AG20443 (cell line): Measurements from ENCODE around the gene MEGF9.

Experiments used
- DNase-seq: peaks from one replicate; pipeline ENCODE4 v3.0.0; 2012; ENCODE audit warnings: low spot score, mixed read lengths

The MEGF9 gene

DNA sequence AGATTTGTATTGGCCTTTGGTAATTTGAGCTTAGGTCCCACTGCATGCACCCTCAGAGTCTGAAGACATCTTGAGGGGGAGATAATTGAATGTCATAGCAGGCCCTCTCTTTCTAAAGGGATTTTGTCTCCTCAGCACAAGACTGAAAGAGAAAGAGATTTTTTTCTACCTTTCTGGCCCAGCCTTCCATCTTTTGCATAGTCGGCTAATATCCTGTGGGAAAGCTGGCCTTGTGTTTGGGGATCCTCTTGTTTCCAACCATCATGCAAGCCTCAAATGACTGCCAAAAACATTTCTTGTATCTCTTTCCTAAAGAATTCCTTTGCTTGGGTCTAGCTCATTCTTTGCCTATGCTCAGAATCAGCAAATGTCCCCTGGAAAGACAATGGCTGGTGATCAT lies 92.3 kb downstream of the MEGF9 start:
- no peak for DNase-seq

GRCh38 chr9:120619751-120620655 lies 94.3 kb downstream of the MEGF9 start:
- DNase-seq = peak; percentile 68

GRCh38 chr9:120616966-120617935 lies 97.0 kb downstream of the MEGF9 start:
- peak; percentile 50 for DNase-seq

GRCh38 chr9:120612218-120612617 lies 102.1 kb downstream of the MEGF9 start:
- DNase-seq = no peak

DNA sequence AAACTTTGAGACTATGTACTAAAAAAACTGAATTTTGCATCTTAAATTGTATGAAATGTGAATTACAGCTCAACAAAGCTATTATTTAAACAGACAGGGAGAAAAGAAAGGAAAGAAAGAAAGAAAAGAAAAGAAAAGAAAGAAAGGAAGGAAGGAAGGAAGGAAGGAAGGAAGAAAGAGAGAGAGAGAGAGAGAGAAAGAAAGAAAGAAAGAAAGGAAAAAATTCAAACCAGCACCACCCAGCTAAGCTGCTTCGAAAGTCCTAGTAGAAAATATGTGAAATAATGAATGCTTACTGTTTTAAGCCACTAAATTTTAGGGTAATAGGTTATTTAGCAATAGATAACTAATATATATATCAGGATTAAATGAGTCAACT lies 102.6 kb downstream of the MEGF9 start:
- DNase-seq = no peak

DNA sequence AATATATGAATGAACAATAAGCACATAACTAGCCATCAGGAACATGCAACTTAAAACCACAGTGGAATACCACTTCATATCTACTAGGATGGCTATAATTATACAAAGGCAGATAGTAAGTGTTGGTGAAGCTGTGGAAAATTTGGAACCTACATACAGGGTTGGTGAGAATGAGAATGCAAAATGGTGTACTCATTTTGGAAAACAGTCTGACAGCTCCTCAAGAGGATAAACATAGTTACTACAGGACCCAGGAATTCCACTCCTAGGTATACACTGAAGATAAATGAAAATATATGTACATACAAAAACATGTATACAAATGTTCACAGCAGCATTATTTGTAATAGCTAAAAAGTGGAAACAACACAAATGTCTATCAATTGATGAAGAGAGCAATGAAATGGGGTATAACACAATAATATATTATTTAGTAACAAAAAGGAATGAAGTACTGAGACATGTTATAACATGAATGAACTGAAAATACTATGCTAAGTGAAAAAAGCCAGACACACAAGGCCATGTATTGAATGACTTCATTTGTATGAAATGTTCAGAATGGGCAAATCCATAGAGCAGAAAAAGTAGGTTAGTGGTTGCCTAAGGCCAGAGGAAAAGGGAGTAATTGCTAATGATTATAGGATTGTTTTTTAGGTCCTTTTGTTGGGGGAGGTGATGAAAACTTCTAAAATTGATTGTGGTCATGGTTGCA lies 103.1 kb downstream of the MEGF9 start:
- no peak for DNase-seq

- DNase-seq = no peak
Measured at GRCh38 chr9:120609636-120610035, 104.6 kb downstream of the MEGF9 start.

GRCh38 chr9:120608421-120608820 lies 105.8 kb downstream of the MEGF9 start:
- DNase-seq = no peak

DNA sequence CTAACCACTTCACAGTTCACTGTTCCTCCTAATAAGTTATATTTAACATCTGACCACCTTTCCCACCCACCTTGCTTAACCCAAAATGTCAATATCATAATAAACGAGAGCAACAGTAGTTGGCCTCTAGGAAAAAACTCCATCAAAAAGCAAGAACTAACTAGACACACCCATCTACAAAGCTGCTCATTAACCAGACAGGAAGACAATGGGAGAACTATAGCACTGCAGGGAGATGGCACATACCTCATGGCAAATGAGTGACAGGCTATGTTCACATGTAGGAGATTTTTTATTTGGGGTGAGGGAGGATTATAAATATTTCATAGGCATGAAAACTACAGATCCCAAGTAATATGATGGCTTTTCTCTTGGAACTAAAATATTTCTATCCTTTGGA lies 110.7 kb downstream of the MEGF9 start:
- DNase-seq = no peak

GRCh38 chr9:120603010-120603409 lies 111.3 kb downstream of the MEGF9 start:
- DNase-seq = no peak

GRCh38 chr9:120593955-120594277 lies 120.4 kb downstream of the MEGF9 start:
- no peak for DNase-seq

DNA sequence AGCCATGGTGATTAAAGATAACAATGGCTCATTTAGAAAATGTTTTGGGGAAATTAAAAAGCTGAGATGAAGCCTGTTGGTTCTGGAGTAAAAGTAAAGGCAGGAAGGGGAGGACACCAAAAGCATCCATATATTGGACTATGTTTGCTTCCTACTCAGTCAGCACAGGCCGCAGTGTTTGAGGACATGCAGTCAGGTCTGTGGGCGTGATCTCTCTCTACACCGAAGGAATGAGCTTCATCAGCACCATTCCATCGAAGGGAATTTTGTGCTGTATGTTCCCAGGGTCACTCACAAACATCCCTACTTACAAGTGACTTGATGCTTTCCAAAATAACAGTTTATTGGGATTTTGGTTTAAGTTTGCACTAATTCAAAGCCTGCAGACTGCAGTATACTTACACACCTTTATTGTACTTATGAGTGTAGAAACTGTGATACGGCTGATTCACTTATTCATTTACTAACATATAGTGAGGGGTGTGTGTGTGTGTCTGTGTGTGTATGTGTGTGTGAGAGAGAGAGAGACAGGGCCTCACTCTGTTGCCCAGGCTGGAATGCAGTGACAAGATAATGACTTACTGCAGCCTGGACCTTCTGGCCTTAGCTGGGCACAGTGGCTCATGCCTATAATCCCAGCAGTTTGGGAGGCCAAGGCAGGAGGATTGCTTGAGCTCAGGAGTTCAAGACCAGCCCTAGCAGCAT lies 120.9 kb downstream of the MEGF9 start:
- no peak for DNase-seq

DNA sequence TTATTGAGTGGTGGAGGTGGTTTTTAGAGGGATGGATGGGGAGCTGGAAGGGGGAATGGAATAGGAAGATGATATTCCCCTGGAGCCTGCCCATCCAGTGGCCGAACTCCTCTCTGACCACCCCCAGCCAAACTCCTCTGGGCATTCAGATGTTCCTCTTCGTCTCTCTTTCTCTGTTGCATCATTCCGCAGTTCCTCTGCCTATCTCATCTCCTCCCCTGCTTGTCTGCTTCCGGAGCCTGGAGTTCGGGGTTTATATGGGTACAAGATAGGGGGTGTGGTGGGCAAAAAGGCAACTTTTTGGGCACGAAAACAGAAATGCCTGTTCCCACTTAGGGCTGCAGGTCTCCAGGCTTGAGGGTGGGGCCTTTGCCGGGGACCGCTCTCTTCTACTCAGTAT lies 122.1 kb downstream of the MEGF9 start:
- no peak for DNase-seq

- no peak for DNase-seq
Measured at GRCh38 chr9:120587328-120587727, 126.9 kb downstream of the MEGF9 start.

- DNase-seq = peak; percentile 88
Measured at GRCh38 chr9:120583958-120584369, 130.3 kb downstream of the MEGF9 start.

DNA sequence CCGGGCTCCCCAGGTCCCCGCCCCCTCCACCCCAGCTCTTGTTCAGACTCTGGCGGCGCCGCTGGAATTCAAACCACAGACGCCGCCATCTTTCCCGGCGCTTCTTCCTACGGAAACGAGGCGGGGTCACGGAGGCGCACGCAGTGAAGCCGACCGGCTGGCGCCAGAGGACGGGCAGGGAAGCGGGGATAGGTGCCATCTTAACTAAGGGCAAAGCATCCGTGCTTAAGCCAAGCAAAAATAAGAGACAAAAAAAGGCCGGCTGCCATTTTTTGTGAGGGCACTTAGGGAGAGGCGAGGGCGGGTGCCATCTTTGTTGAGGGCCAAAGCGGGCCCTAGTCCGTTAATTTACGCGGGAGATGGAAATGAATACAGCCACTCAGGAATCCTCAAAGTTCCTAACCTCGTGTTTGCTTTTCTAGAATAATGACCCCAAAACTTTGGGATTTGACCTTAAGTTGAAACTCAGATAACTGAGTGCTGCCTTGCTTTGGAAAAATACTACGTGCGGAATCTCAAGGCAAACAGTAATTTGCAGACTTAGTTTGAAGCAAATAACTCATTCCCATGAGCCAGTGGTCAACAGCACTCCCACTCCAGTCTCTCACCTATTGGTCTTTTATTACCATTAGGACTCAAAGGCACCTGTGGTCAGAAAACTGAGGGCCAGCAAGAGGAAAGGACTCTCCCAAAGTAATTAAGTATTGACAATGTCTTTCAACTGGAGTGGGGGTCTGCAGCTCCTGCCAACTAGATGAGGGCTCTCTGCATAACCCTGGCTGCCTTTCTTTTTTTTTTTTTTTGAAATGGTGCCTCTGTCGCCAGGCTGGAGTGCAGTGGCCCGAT lies 134.0 kb downstream of the MEGF9 start, which contains the start of gene CDK5RAP2:
TSS of gene CDK5RAP2 (minus strand) at position 117 of the 846 bp plus-strand sequence. CDS start 189 bp downstream, outside the sequence.
- DNase-seq = peak; percentile 96

- DNase-seq = peak; percentile 26
Measured at GRCh38 chr9:120579139-120580050, 134.9 kb downstream of the MEGF9 start.

DNA sequence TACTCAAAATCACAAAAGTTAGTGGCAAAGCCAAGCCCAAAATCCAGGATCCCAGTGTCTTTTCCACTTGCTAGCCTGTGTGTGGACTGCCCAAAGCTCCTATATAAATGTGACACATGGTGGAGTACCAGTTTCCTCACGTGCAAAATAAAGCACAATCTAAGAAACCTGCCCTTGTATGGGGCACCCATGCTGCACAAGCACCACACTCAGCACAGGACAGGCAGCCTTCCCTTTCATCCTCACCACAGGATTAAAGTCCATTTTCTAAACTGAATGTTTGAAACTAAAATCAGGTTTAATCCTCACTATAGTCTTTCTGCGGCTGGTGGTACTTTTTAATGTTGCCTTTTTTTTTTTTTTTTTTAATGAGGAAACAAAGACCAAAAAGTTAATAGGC lies 139.8 kb downstream of the MEGF9 start:
- no peak for DNase-seq

GRCh38 chr9:120572472-120572871 lies 141.8 kb downstream of the MEGF9 start:
- no peak for DNase-seq
